Adrenal gland (tissue), 5 donors: ENCODE results near the gene SMURF2.
"Not testable (repeated sequence)": the region's sequence is repeated elsewhere in the genome, so short reads cannot be mapped to it uniquely, and the experiment has no call there.

ENCODE experiments used
- POLR2A ChIP-seq, 2 donors: fragments of 450-650 bp; IDR thresholded peaks; one replicate each; pipeline ENCODE4 v1.6.1; 2017; ENCODE audit warnings: antibody characterized with exemption in 2 of 2, mild to moderate bottlenecking in 2 of 2, moderate library complexity in 1 of 2
- TF ChIP-seq, protein P1 (sequence below), 6 experiments: fragments of 450-650 bp in 4 of 6; fragments of 200-600 bp in 2 of 6; sonication (generic) in 1 of 6; IDR thresholded peaks; 1 replicate in 5 of 6; 2 replicates in 1 of 6; pipeline versions ENCODE4 v1.5.1 to v1.8.0; 2016 to 2021; ENCODE audit warnings: antibody characterized with exemption in 6 of 6, mild to moderate bottlenecking in 2 of 6, moderate library complexity in 1 of 6
- donor health status: DM: no; HTN: no; CAD: no.

- not testable (repeated sequence) for TF ChIP-seq POLR2A (IDR thresholded peaks at IDR 0.05)
- TF ChIP-seq, protein P1, sequence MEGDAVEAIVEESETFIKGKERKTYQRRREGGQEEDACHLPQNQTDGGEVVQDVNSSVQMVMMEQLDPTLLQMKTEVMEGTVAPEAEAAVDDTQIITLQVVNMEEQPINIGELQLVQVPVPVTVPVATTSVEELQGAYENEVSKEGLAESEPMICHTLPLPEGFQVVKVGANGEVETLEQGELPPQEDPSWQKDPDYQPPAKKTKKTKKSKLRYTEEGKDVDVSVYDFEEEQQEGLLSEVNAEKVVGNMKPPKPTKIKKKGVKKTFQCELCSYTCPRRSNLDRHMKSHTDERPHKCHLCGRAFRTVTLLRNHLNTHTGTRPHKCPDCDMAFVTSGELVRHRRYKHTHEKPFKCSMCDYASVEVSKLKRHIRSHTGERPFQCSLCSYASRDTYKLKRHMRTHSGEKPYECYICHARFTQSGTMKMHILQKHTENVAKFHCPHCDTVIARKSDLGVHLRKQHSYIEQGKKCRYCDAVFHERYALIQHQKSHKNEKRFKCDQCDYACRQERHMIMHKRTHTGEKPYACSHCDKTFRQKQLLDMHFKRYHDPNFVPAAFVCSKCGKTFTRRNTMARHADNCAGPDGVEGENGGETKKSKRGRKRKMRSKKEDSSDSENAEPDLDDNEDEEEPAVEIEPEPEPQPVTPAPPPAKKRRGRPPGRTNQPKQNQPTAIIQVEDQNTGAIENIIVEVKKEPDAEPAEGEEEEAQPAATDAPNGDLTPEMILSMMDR (IDR thresholded peaks at IDR 0.05), result not testable (repeated sequence)
These were observed 955 bp downstream of the SMURF2 start for GRCh38 chr17:64660978-64661725.
